Measurements from ENCODE around the gene TP73.

The TP73 gene

DNA sequence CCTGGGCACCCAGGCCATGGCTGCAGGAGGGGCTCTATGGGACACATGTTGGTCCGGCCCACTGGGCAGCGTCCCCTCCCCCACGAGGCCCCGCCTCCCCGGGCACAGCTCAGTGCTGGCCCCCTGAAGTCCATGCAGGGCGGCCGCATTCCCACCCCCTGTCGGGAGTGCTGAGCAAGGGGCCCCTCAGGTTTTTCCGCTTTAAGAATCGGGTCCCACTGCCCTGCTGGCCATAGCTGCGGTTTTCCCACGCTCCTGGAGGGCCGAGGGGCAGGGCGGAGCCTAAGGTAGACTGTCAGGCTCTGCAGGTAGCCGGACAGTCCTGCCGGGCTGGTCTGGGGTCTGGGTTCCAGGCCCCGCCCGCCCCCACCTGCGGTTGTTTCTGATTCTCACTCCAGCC, 56.5 kb downstream of the TP73 start:
- Histone ChIP-seq H3K36me3 (ENCODE audit: control insufficient read depth, insufficient read depth, low read length) (peaks cover 13% of the 10 kb centered on the region), H3K27me3 (replicated peaks; ENCODE audit: control insufficient read depth, insufficient read depth, low read length) (no peaks in the 10 kb centered on the region), H3K4me3 (replicated peaks; ENCODE audit: low read depth, low read length) (no peak overlapping the region)
- no peak for DNase-seq (ENCODE audit: extremely low read depth, insufficient read length)
- TF ChIP-seq, protein P1, sequence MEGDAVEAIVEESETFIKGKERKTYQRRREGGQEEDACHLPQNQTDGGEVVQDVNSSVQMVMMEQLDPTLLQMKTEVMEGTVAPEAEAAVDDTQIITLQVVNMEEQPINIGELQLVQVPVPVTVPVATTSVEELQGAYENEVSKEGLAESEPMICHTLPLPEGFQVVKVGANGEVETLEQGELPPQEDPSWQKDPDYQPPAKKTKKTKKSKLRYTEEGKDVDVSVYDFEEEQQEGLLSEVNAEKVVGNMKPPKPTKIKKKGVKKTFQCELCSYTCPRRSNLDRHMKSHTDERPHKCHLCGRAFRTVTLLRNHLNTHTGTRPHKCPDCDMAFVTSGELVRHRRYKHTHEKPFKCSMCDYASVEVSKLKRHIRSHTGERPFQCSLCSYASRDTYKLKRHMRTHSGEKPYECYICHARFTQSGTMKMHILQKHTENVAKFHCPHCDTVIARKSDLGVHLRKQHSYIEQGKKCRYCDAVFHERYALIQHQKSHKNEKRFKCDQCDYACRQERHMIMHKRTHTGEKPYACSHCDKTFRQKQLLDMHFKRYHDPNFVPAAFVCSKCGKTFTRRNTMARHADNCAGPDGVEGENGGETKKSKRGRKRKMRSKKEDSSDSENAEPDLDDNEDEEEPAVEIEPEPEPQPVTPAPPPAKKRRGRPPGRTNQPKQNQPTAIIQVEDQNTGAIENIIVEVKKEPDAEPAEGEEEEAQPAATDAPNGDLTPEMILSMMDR (IDR thresholded peaks at IDR 0.05; ENCODE audit: insufficient read depth, low read length, poor library complexity, severe bottlenecking) = no peak

DNA sequence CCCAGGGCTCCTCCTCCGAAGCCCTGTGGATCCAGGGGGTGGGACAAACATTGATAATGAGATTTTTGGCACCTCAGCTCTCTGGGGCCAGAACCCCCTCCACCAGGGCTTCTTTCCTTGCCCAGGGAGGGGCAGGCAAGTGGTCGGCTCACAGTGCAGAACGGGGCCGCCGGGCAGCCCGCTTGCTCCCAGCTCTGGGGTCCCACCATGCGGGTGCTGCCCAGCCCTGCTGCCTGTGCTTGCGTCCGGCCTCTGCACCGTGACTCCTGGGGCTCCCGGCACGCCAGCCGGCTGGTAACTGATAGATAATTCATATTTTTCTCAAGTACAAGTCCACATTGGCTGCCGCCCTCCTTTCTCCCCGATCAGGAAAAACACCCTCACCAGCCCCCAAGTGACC, 57.9 kb downstream of the TP73 start:
- DNase-seq (ENCODE audit: extremely low read depth, insufficient read length) = no peak
- H3K36me3 ChIP-seq (ENCODE audit: control insufficient read depth, insufficient read depth, low read length) = peaks cover 13% of the 10 kb centered on the region
- TF ChIP-seq, protein P1 (IDR thresholded peaks at IDR 0.05; ENCODE audit: insufficient read depth, low read length, poor library complexity, severe bottlenecking) = no peak
- no peak overlapping the region for H3K4me3 ChIP-seq (replicated peaks; ENCODE audit: low read depth, low read length)
- no peaks in the 10 kb centered on the region for H3K27me3 ChIP-seq (replicated peaks; ENCODE audit: control insufficient read depth, insufficient read depth, low read length)

DNA sequence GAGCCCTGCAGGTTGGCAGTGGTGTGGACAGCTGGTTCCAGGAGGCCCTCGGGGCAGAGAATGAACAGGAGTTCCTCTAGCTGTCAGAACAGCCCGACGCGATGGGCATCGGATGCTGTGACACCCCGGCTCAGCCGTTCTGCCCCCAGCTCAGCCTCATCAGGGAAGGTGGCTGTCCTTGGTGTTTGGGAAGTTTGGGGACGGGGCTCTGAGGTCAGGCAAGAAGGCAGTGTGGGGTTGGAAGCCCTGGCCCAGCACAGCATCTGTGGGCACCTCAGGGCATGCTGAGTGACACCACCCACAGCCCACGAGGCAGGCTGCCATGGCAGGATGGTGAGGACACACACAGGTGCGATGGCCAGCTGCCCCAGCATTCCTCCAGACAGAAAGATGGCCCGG, 59.1 kb downstream of the TP73 start:
- no peak overlapping the region for H3K4me3 ChIP-seq (replicated peaks; ENCODE audit: low read depth, low read length)

DNA sequence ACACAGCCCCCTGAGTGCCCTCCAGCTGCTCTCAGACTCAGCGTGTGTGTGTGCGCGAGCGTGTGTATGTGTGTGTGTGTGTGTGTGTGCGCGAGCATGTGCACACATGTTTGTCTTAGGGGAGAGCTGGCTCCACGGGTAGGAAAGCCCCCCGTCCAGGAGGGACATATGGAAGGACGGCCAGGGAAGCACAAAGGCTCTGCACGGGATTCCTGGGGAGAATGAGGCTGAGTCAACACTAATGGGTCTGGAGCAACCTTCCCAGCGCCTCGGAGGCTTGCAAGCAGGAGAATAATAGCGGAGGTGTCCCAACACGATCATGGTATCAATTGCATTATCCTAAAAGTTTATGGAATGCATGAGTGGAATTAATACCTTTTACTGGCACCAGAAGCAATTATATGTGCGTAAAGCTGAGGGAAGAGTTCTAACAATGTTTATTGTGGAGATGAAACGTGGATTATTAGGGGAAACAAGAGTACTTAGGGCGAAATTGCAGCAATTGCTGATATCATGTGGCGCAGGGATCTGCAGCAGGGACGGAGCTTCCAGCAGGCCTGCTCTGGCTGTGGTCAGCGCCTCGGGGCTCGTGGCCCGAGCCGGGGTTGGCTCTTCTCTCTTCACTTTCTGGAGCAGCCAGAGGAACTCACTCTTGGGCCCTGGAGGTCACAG, 59.6 kb downstream of the TP73 start:
- Histone ChIP-seq H3K27me3 (replicated peaks; ENCODE audit: control insufficient read depth, insufficient read depth, low read length) (no peaks in the 10 kb centered on the region), H3K4me3 (replicated peaks; ENCODE audit: low read depth, low read length) (no peak overlapping the region), H3K36me3 (ENCODE audit: control insufficient read depth, insufficient read depth, low read length) (peaks cover 13% of the 10 kb centered on the region)
- DNase-seq (ENCODE audit: extremely low read depth, insufficient read length) = no peak
- TF ChIP-seq, protein P1 (IDR thresholded peaks at IDR 0.05; ENCODE audit: insufficient read depth, low read length, poor library complexity, severe bottlenecking) = no peak

More for the DNA sequence above, 59.1 kb downstream of the TP73 start:
- no peak for DNase-seq (ENCODE audit: extremely low read depth, insufficient read length)
- TF ChIP-seq, protein P1 (IDR thresholded peaks at IDR 0.05; ENCODE audit: insufficient read depth, low read length, poor library complexity, severe bottlenecking) = no peak
- H3K27me3 ChIP-seq (replicated peaks; ENCODE audit: control insufficient read depth, insufficient read depth, low read length) = no peaks in the 10 kb centered on the region
- peaks cover 13% of the 10 kb centered on the region for H3K36me3 ChIP-seq (ENCODE audit: control insufficient read depth, insufficient read depth, low read length)

DNA sequence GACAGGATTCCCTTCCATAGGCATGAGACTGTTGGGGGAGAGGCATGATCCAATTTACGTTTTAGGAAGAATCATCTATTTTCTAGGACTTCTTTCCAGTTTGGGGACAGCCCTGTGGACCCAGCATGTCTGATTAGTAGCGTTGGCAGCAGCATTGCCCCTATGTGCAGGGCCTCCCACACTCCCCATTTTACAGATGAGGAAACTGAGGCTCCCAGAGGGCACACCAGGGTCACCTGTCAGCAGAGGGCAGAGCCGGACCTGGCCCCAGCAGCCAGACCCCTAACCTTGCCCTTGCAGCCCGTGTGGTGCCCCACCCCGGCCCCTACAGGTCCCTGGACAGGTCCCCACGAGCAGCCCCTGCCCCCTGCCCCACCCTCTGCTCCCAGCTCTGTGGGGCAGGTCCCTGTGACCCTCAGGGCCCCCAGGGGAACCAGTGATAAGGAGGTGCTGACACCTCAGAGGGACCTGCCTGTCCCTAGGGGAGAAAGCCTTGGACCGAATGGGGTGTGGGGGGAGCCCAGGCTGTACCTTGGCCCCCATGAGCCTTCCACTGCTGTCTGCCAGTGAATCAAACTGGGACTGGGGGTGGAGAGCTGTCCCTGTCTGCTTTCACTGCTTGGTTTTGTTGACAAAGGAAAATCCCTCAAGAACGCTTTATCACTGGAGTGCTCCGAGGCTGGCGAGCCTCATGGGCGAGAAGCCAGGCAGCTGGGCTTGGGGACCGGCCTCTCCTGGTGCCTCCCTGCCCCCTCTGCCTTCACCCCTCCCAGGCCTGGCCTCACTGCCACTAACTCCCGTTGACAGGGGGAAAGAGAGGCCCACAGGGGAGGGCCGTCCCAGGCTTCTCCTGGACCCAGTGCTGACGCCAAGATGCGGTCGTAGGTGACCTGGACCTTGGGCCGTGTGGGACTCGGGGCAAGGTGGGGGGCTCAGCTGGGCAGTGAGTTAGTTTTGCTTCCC, 60.5 kb downstream of the TP73 start:
- Histone ChIP-seq H3K4me3 (replicated peaks; ENCODE audit: low read depth, low read length) (no peak overlapping the region), H3K36me3 (ENCODE audit: control insufficient read depth, insufficient read depth, low read length) (peaks cover 10% of the 10 kb centered on the region), H3K27me3 (replicated peaks; ENCODE audit: control insufficient read depth, insufficient read depth, low read length) (no peaks in the 10 kb centered on the region)
- TF ChIP-seq, protein P1 (IDR thresholded peaks at IDR 0.05; ENCODE audit: insufficient read depth, low read length, poor library complexity, severe bottlenecking) = no peak
- DNase-seq (ENCODE audit: extremely low read depth, insufficient read length) = no peak
